SIG-M5 treated with dmso at 0.1 percent for 504 hours (cell line): ENCODE data around the gene SREBF2.
"Not testable (repeated sequence)": the region's sequence is repeated elsewhere in the genome, so short reads cannot be mapped to it uniquely, and the experiment has no call there.

Source experiments
- DNase-seq: peaks from one replicate; lab custom pipeline; 2025; ENCODE audit not compliant: unreplicated experiment; lab: John Stamatoyannopoulos, UW

SREBF2 gene

DNA sequence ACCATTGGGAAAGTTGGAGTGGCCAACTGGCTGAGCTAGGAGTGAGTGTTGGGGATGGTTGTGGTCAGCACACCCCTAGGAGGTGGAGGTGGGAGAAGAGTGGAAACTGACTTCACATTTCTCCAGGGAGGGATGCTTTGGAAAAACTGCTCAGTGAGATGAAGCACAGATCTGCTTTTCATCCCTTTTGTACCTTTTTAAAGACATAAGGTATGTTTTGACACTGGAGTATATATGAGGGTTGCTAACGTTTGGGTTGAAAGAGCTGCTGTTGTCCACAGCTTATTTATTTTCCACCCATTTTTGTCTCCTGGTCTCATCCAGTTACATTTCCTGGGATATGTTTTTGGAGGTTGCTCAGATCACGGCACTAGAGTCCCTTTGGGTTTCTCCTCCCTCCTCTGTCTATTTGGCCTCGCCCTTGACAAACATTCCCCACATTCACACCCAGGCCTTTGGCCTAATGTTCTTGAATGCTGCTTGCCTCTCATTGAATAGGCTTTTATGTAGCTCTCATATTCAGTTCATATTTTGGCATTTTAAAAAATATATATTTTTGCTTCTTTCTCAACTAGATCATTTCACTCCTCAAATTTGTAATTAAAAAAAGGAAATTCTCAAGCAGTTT lies 8.3 kb downstream of the SREBF2 start:
- DNase-seq, result no peak

DNA sequence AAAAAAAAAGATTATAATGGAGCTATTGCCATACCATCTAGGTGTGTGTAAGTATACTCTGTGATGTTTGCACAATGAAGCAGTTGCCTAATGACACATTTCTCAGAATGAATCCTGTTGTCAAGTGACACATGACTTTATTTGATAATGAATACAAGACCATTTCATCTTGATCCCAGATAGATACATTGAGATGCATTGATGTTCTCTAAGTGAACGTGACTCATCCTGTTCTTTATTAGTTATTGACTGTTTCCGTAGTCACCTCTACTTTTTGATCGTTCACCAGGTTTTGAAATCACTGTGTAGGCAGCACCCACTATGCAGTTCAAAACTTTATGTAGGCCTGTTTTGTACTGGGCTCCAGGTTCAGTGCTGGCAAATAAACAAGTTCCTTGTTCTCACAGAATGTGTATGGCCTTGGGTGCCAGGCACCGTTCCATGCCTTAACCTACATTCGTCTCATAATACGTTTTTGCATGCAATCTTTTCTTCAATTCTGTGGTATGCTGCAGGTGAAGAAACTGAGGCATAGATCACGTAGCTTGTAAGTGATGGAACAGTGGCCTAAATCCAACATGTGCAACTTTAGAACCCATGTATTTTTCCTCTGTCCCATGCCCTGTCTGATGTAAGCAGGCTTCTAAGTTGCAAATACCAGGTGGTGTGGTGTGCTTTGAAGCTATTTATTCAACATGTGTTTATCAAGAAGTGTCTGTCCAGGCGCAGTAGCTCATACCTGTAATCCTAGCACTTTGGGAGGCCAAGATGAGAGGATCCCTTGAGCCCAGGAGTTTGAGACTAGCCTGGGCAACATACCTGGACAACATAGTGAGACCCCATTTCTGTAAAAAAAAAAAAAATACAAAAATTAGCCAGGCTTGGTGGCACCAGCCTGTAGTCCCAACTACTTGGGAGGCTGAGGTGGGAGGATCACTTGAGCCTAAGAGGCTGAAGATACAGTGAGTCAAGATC lies 10.4 kb downstream of the SREBF2 start:
- no peak for DNase-seq

DNA sequence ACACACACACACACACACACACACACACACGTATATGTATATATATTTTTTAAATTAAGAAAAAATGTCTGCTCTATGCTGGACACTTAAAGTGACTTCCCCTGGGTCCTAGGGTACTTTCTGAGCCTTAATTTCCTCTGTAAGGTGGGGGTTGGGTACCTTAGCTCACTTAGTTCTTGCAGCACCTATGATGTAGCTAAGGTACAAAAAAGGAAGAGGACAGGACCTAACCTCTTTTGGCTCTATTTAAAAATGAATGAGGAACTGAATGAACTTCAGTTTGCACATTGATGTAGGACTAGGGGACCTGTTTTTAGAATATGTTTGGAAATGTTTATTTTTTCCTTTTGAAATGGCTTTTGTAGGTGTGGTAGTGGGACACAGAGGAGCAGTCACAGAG lies 11.1 kb downstream of the SREBF2 start:
- no peak for DNase-seq

DNA sequence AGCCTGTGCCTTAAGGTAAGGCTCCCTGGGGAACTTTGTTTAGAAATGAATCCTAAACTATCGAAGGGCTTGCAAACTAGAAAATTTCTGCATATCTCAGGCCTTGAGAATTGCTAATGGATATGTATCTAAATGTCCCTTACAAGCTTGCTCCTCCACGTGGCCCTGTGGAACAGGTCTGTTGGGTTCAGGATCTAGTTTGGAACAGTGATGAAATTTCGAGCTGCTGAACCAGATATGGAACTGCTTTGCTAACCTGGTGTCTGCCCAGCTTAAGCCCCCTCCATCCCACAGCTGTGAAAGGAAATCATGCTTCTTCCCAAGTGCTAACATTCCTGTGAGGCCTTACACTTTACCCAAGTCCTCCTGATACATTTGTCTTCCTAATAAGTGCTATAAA lies 11.6 kb downstream of the SREBF2 start:
- DNase-seq, result no peak

DNA sequence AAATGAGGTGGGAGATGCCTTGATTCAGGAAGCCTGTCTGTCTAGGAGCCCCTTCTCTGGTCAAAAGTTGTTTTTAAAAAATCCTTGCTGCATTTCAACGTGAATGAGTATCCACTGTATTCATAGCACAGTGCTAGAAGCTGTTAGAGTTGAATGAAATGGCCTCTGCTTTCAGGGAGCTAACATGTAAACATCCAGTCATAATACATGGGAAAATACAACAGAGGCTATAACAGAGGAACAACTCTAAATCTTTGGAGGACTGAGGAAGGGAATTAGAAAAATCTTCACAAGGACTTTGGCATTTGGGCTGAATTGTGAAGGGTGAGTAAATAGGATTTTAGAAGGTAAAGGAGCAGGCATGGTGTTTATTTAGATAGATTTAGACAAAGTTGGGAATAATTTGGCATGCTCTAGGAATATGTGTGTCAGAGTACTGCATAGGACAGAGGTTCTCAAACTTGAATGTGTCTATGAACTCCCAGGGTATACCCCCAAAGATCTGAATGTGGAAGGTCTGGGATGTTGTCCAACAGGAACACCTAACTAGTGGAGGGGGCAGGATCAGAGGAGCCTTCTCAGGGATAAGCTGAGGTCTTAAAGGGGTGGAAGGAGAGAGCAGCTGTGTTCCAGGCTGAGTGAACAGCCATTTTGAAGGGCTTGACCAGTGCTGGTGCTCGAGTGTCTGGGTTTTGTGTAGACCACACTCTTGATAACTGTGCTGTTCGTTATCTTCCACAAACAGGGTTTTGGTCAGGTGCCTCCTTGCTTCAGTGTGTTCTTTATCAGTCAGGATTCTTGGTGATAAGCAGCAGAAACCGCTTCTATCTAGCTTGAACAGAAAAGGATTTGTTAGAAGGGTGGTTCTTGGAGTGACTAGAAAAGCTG lies 12.7 kb downstream of the SREBF2 start:
- no peak for DNase-seq

DNA sequence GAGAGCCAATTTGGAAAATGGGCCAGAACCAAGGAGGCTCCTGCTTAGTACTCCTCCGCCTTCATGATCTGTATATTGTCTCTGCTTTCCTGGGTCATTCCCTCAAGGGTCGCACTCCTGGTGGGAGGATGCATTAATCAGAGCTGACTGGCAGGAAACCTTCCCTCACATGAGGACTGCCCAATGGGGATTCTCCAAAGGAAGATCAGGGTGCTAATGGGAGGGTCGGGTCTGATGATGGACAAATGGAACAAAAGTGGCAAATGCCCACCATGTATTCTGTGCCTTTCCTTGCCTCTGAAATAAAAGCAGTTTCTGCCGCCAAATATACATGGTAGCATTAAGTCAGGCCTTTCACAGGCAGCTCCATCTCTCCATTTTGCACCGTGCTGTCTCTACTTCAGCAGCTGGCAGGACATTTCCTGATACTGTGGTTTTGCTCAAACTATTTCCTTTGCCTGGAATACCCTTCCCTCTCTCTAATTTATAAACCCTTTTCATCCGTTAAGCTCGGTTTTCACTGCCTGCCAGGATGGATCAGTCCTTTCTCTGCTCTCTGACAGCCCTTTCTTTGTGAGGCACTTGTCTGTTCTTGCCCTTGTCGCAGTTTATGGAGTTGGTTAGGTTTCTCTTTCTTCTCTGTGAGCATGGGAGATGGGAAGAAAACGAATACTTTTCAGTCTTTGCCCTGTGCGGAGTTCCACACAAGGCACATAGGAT lies 13.5 kb downstream of the SREBF2 start:
- DNase-seq, result no peak

DNA sequence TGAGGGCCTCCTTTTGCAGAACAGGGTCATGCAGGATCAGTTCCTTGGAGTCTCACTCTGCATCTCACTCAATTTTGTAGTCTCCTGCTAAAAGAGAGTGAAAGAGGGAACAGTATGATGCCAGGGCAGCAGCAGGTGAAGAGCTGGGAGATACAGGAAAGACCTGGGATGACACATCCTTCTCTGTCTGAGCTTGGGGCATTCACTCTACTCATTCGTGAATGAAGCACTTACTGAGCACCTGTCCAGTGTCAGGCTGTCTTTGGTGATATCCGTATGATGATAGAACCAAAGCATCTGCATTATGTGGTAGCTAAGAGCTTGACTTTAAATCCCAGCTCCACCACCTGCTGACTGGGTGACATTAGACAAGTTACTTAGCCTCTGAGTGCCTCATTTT lies 14.4 kb downstream of the SREBF2 start:
- DNase-seq, result no peak

DNA sequence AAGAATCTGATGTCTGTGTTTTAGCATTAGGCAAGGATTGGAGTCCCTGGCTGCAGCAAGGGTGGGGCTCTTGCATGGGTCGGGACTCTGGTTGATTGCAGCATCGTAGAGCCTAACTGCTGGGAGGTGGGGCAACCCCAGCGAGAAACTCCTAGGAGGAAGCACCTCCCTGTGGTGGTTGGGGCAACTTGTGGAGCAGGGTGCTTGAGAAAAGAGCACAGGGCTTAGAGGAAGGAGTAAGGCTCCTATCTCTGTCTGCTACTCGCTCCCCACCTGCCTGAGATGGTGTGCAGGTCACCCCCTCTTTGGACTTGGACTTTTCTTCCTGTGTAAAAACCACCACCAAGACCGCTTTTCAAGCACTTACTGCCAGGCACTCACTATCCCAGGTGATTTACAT lies 15.6 kb downstream of the SREBF2 start:
- DNase-seq, result peak; percentile 94

DNA sequence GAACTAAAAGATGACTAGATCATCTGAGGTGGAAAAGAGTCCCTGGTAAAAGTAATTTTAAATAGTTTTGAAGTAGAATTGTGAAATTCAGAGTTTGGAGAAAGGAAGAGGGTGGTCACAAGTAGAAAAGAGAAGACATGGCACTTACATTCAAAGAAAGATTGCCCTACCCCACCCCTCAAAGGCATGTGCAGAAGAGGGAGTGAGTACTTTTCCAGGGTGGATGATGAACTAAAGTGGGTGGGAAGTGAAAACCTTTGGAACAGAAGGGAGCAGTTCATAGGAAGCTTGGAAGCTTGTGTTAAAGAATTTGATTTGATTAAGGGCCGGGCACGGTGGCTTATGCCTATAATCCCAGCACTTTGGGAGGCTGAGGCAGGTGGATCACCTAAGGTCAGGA lies 23.6 kb downstream of the SREBF2 start:
- no peak for DNase-seq

DNA sequence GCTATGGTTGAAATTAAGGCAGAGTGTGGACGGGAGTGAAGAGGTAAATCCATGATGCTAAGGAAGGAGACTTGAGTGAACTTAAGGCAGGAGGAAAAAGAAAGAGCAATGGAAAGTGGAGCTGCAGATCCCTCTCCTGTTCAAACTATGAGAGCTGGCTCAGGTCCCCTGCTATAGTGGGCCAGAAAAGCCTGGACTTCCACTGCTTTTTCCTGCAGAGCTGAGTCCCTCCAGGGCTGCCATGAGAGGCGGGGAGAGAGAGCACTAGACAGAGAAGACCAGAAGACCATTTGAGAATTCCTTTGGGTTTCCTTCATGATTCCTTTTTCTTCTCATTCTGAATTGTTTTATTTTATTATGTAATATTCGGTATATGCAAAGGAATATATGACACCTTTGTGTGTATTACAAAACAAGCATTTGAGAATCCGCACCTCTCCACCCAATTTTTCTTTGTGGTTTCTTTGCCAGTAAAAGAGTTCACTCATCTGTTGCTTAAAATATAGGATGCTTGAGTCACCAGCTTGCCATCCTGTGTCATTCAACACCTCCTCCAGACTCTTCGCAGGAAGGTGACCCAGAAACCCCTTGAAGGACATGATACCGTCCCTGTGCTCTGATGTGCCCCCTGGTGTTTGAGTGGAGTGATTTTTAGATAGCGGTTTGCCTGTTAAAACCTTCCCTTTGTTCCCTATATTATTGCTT lies 24.4 kb downstream of the SREBF2 start:
- DNase-seq, result peak; percentile 83

DNA sequence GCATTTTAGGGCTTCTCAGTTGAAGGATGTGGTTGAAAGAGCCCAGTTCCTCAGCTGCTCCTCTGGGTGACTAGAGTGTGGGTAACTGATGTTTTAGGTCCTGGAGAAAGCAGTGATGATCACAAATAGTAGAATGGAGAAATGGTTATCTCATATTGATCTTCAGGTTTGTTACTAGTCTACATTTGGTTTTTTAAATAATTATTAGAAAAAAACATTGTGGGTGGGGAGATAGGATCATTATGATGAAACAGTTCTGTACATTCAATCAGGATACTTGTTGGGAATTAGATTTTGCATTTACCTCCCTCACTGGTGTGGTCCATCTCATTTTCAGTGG lies 24.9 kb downstream of the SREBF2 start:
- DNase-seq, result no peak

DNA sequence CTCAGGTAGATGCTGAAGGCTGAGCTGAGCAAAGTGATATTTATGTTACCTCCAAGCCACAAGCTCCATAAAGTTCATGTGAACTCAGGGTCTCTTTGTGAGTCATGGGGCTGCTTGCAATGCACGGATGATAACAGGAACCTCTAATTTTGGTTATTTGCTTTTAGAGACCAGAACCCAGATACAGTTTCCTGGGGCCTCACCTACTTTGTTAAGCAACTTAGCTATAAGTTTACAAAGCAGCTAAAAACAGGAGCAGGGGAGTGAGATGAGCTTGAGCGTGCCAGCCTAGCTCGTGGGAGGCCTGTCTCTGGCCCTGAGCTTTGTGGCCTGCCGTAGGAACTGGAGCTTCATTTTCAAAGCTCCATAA lies 29.2 kb downstream of the SREBF2 start:
- DNase-seq, result peak; percentile 93

DNA sequence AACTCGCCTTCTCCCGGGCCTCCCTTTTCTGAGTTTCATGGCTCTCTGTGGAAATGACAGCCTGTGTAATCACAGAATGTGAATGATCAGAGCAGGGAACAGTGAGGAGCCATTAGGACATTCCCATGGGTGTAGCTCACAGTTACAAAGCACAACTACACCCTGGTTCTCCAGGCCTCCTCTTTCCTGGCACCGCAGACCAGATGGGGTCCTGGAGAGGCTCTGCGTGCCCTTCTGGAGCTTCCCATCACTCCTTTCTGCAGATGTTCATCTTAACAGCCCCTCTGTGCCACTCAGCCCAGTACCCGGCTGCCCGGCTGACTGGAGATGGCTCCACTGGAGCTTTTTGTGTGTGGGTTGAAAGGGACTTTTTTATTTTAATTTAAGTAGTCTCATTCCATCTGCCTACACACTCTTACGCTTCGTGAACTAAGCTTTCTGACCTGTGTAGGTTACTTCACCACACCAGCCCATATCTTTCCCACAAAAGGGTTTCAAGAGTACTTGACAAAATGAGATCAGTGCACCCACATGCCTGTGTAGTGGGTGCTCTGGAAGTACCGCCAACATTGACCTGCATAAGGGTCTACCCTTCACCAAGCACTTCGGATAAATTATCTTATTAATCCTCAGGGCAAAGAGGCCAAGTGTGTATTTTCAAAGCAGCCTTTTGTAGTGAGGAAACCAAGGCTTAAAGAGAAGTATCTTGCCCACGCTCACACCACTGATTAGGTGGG lies 29.8 kb downstream of the SREBF2 start:
- DNase-seq, result no peak

DNA sequence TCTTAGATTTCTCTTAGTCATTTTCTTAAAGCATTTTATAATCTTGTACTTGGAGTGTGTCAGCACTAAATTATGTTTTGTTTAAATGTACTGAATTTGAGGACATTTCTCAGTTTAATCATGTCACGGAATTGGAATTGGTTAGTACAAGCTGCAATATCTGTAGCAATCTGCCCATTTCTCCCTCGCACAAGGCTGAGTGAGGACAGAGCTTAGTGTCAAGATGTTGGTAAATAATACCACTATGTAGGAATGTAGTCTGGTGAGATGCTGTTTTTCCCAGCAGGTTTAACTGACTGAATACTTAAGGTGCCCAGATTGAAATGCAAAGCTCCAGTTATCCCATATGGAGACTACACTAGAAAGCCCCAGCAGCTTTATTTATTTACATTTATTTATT lies 30.6 kb downstream of the SREBF2 start:
- DNase-seq, result no peak

DNA sequence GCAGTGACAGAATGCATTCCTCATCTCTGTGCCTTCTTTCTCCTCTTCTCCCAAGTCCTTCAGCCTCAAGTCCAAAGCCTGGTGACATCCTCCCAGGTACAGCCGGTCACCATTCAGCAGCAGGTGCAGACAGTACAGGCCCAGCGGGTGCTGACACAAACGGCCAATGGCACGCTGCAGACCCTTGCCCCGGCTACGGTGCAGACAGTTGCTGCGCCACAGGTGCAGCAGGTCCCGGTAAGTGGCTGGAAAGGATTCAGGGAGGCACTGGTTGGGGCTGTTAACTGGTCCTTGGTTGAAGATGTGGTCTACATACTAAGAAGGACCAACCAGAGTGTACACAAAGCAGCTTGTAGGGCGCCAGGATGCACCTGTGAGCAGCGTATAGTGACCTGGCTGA lies 35.7 kb downstream of the SREBF2 start:
- no peak for DNase-seq

DNA sequence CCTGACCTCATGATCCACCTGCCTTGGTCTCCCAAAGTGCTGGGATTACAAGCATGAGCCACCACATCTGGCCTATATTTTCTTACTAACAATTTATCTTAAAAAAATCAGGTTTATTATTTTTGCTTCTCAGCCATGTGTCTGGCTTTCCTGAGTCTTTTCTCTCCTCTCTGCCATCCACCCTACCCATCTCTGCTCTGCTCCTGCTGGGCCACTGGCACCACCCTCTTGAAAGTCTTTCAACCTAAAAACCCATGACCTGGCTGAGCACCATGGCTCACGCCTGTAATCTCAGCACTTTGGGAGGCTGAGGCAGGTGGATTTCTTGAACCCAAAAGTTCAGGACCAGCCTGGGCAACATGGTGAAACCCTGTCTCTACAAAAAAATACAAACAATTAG lies 37.2 kb downstream of the SREBF2 start:
- not testable (repeated sequence) for DNase-seq

DNA sequence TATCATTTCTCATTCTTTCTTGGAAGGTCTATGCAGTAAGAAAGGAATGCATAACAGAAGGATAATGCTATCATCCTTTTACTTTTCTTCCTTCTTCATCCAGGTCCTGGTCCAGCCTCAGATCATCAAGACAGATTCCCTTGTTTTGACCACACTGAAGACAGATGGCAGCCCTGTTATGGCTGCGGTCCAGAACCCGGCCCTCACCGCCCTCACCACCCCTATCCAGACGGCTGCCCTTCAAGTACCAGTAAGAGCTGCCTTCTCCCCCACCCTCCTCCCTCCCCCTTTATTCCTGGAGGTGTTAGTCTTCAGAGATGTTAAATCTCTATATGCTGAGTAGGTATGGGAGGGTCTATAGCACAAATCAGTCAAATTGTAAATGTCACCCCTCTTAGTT lies 37.9 kb downstream of the SREBF2 start:
- DNase-seq, result no peak

DNA sequence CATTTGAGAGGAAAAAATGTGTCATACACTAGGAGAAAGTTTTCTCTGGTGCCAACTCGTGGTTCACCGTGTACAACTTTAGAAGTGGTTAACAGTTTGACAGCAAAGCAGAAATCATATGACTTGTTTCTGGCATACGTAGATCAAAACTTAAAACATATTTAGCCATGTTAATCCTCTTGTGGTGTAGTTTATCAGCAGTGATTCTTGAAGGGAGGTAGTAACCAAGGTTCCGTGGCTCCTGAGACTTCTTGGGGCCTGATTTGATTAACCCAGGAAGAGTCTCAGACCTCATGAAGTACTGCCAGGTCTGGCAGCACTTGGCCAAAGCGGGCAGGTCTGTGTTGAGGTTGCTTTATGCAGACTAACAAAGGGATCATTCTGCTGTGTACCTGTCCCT lies 40.5 kb downstream of the SREBF2 start:
- DNase-seq, result no peak

DNA sequence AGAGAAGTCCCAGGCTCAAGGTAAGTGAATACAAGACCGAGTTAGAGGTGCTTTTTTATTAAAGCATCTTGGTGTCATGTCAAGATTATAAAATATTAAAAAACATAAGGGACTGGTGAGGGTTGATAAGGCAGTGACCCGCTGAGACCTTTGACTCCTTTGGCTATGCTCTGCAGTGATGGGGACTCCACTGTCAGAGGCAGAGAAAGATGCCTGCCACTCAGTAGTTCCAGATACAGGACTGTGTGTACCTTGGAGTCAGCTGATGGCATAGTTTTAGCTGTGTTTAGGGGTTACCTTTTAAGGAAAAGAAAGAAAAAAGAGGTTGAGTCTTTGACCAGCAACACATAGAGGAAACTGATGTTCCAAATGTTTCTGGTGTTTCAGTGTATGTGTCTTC lies 41.2 kb downstream of the SREBF2 start:
- DNase-seq, result no peak
